ENCODE measurements around the gene CLEC4A. TPM values are rescaled to one million over a fixed set of nuclear protein-coding genes. Genes with fewer than 3 reads are reported as not detected.

Gene CLEC4A
- polyA plus RNA-seq, 1 donor from 2014 or later, result 4.1 TPM

- Histone ChIP-seq H3K9me2 (ENCODE audit: insufficient read depth, low read length) (no peaks in the 10 kb centered on the region), H2AFZ (ENCODE audit: low read depth, low read length) (no peak overlapping the region), H4K20me1 (ENCODE audit: insufficient read depth) (no peaks in the 10 kb centered on the region), H3F3A (ENCODE audit: insufficient read depth, low read length, poor library complexity, severe bottlenecking) (no peaks in the 10 kb centered on the region), H3K79me2 (replicated peaks; ENCODE audit: insufficient read depth, low read length) (no peaks in the 10 kb centered on the region), H3K27ac (ENCODE audit: low read length) (no peak overlapping the region), H3K9ac (ENCODE audit: low read length) (no peak overlapping the region), H3K27me3 (ENCODE audit: insufficient read depth, low read depth, low read length) (no peaks in the 10 kb centered on the region), H3K4me2 (ENCODE audit: low read length) (no peak overlapping the region), H3K9me3 (ENCODE audit: low read length) (no peaks in the 10 kb centered on the region), H3K36me3 (ENCODE audit: insufficient read depth, low read length) (no peaks in the 10 kb centered on the region), H3K4me3 (ENCODE audit: low read length) (no peak overlapping the region)
- TF ChIP-seq EP300 (conservative IDR thresholded peaks at IDR 0.05; ENCODE audit: poor library complexity, severe bottlenecking), result no peak
- no peak for TF ChIP-seq EZH2 (IDR thresholded peaks at IDR 0.05; ENCODE audit: borderline replicate concordance, insufficient read depth, low read length, poor library complexity, severe bottlenecking)
- TF ChIP-seq SMC3 (conservative IDR thresholded peaks at IDR 0.05; ENCODE audit: poor library complexity), result no peak
- TF ChIP-seq TAF1 (IDR thresholded peaks at IDR 0.05; ENCODE audit: low read depth), result no peak
- no peak for TF ChIP-seq RAD21 (conservative IDR thresholded peaks at IDR 0.05)
- TF ChIP-seq POLR2AphosphoS5 (IDR thresholded peaks at IDR 0.05), result no peak
- TF ChIP-seq MXI1 (conservative IDR thresholded peaks at IDR 0.05; ENCODE audit: poor library complexity, severe bottlenecking), result no peak
- TF ChIP-seq CTCF (IDR thresholded peaks at IDR 0.05; ENCODE audit: poor library complexity, severe bottlenecking), result no peak
- TF ChIP-seq REST (IDR thresholded peaks at IDR 0.05; ENCODE audit: borderline replicate concordance), result no peak
Observed at GRCh38 chr12:8143261-8143660, 19.8 kb downstream of the CLEC4A start.

GRCh38 chr12:8145754-8146441 lies 22.5 kb downstream of the CLEC4A start:
- H3K4me2 ChIP-seq (ENCODE audit: low read length), result no peak overlapping the region
- no peaks in the 10 kb centered on the region for H3K9me3 ChIP-seq (ENCODE audit: low read length)
- H2AFZ ChIP-seq (ENCODE audit: low read depth, low read length), result no peak overlapping the region
- no peak for TF ChIP-seq EZH2 (IDR thresholded peaks at IDR 0.05; ENCODE audit: borderline replicate concordance, insufficient read depth, low read length, poor library complexity, severe bottlenecking)
- no peak for TF ChIP-seq SMC3 (conservative IDR thresholded peaks at IDR 0.05; ENCODE audit: poor library complexity)
- no peak for TF ChIP-seq POLR2AphosphoS5 (IDR thresholded peaks at IDR 0.05)
- no peak for TF ChIP-seq MXI1 (conservative IDR thresholded peaks at IDR 0.05; ENCODE audit: poor library complexity, severe bottlenecking)
- TF ChIP-seq CTCF (IDR thresholded peaks at IDR 0.05; ENCODE audit: poor library complexity, severe bottlenecking), result no peak
- TF ChIP-seq RAD21 (conservative IDR thresholded peaks at IDR 0.05), result no peak
- no peak for TF ChIP-seq EP300 (conservative IDR thresholded peaks at IDR 0.05; ENCODE audit: poor library complexity, severe bottlenecking)
- no peak for TF ChIP-seq REST (IDR thresholded peaks at IDR 0.05; ENCODE audit: borderline replicate concordance)
- TF ChIP-seq TAF1 (IDR thresholded peaks at IDR 0.05; ENCODE audit: low read depth), result no peak
- no peaks in the 10 kb centered on the region for H3K27me3 ChIP-seq (ENCODE audit: insufficient read depth, low read depth, low read length)
- no peaks in the 10 kb centered on the region for H3K36me3 ChIP-seq (ENCODE audit: insufficient read depth, low read length)
- H4K20me1 ChIP-seq (ENCODE audit: insufficient read depth), result no peaks in the 10 kb centered on the region
- H3K9me2 ChIP-seq (ENCODE audit: insufficient read depth, low read length), result no peaks in the 10 kb centered on the region
- no peaks in the 10 kb centered on the region for H3F3A ChIP-seq (ENCODE audit: insufficient read depth, low read length, poor library complexity, severe bottlenecking)
- H3K4me3 ChIP-seq (ENCODE audit: low read length), result no peak overlapping the region
- H3K9ac ChIP-seq (ENCODE audit: low read length), result no peak overlapping the region
- H3K79me2 ChIP-seq (replicated peaks; ENCODE audit: insufficient read depth, low read length), result no peaks in the 10 kb centered on the region
- H3K27ac ChIP-seq (ENCODE audit: low read length), result no peak overlapping the region
